ENCODE data around the gene SNX13. TPM values are rescaled to one million over a fixed set of nuclear protein-coding genes. Genes with fewer than 3 reads are reported as not detected.

The SNX13 gene
- total and polyA plus RNA-seq, 2 donors (not counting 1 experiment from before 2014, with no cell fraction given): 6.5 to 58.1 TPM

DNA sequence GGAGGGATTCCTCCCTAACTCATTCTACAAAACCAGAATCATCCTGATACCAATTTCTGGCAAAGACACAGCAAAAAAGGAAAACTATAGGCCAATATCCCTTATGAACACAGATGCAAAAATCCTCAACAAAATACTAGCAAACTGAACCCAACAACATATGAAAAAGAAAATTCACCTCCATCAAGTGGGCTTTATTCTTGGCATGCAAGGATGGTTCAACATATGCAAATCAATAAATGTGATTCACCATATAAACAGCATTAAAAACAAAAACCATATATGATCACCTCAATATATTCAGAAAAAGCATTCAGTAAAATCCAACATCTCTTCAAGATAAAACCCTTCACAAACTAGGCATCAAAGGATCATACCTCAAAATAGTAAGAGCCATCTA is 23.5 kb downstream of the SNX13 start:
- no peak for ATAC-seq (ENCODE audit: low read depth)
- H3K27ac ChIP-seq (ENCODE audit: low read length in 2 of 2): no peak overlapping the region
- H4K20me1 ChIP-seq (ENCODE audit: control insufficient read depth, insufficient read depth, low read length, poor library complexity, severe bottlenecking): peaks cover 89% of the 10 kb centered on the region
- no peak overlapping the region for H3K4me3 Mint-ChIP-seq
- no peak overlapping the region for H3K9ac ChIP-seq (ENCODE audit: low read length)
- H3K9me3 ChIP-seq (ENCODE audit: control extremely low read depth in 1 of 3, control insufficient read depth in 2 of 3, insufficient read depth in 1 of 3, low read length in 2 of 3): peaks cover 0 to 10% (median 4%) of the 10 kb centered on the region in 3 donors
- POLR2A ChIA-PET: no interaction called here
- peaks cover 48% of the 10 kb centered on the region for H3K4me1 Mint-ChIP-seq
- no peaks in the 10 kb centered on the region for H3K27me3 ChIP-seq (replicated peaks in 1 of 4; ENCODE audit: control extremely low read depth in 1 of 4, control insufficient read depth in 3 of 4, insufficient read depth in 4 of 4, low read length in 3 of 4)
- no peak for DNase-seq
- H3K79me2 ChIP-seq (ENCODE audit: control insufficient read depth, insufficient read depth, low read length): peaks cover 99% of the 10 kb centered on the region
- H3K27ac Mint-ChIP-seq: no peak overlapping the region
- no peaks in the 10 kb centered on the region for H3K36me3 ChIP-seq (replicated peaks in 1 of 2; ENCODE audit: control extremely low read depth in 1 of 2, control insufficient read depth in 1 of 2, extremely low read depth in 1 of 2, insufficient read depth in 2 of 2, low read length in 1 of 2)
- no peaks in the 10 kb centered on the region for H3K27me3 Mint-ChIP-seq
- H3K9me3 Mint-ChIP-seq (ENCODE audit: insufficient read depth): peaks cover 5% of the 10 kb centered on the region
- H3K4me3 ChIP-seq (ENCODE audit: control extremely low read depth in 1 of 5, extremely low read depth in 1 of 5, insufficient read depth in 1 of 5, low read depth in 2 of 5, low read length in 4 of 5): no peak overlapping the region
- intact Hi-C loops (cut with micrococcal nuclease): no loop called here
- peaks cover 3 to 7% of the 10 kb centered on the region in 2 donors for H3K4me1 ChIP-seq (ENCODE audit: control insufficient read depth in 2 of 2, insufficient read depth in 2 of 2, low read length in 2 of 2)
- CTCF ChIA-PET: no interaction called here
- TF ChIP-seq, protein P1, sequence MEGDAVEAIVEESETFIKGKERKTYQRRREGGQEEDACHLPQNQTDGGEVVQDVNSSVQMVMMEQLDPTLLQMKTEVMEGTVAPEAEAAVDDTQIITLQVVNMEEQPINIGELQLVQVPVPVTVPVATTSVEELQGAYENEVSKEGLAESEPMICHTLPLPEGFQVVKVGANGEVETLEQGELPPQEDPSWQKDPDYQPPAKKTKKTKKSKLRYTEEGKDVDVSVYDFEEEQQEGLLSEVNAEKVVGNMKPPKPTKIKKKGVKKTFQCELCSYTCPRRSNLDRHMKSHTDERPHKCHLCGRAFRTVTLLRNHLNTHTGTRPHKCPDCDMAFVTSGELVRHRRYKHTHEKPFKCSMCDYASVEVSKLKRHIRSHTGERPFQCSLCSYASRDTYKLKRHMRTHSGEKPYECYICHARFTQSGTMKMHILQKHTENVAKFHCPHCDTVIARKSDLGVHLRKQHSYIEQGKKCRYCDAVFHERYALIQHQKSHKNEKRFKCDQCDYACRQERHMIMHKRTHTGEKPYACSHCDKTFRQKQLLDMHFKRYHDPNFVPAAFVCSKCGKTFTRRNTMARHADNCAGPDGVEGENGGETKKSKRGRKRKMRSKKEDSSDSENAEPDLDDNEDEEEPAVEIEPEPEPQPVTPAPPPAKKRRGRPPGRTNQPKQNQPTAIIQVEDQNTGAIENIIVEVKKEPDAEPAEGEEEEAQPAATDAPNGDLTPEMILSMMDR (IDR thresholded peaks at IDR 0.05): no peak
- no peak for TF ChIP-seq EZH2 (IDR thresholded peaks at IDR 0.05; ENCODE audit: borderline replicate concordance, insufficient read depth, low read depth, low read length, poor library complexity, severe bottlenecking)
- H2AFZ ChIP-seq (ENCODE audit: insufficient read depth, low read depth, low read length, poor library complexity, severe bottlenecking): no peak overlapping the region
- H3K4me2 ChIP-seq (replicated peaks; ENCODE audit: low read depth, low read length, poor library complexity, severe bottlenecking): no peak overlapping the region

DNA sequence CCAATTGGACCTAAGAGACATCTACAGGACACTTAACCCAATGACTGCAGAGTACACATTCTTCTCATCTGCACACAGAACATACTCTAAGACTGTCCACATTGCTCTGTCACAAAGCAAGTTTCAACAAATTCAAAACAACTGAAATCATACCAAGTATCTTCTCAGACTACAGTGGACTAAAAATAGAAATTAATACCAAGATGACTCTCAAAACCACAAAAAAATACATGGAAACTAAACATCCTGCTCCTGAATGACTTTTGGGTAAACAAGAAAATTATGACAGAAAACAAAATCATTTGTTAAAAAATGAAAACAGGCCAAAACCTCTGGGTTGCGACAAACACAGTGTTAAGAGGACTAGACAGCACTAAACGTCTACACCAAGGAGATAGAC is 24.5 kb downstream of the SNX13 start:
- H3K4me1 ChIP-seq (ENCODE audit: control insufficient read depth in 2 of 2, insufficient read depth in 2 of 2, low read length in 2 of 2): peaks cover 0 to 3% of the 10 kb centered on the region in 2 donors
- no peak overlapping the region for H3K27ac ChIP-seq (ENCODE audit: low read length in 2 of 2)
- peaks cover 98% of the 10 kb centered on the region for H3K79me2 ChIP-seq (ENCODE audit: control insufficient read depth, insufficient read depth, low read length)
- TF ChIP-seq, protein P1 (IDR thresholded peaks at IDR 0.05): no peak
- no peak for TF ChIP-seq EZH2 (IDR thresholded peaks at IDR 0.05; ENCODE audit: borderline replicate concordance, insufficient read depth, low read depth, low read length, poor library complexity, severe bottlenecking)
- H4K20me1 ChIP-seq (ENCODE audit: control insufficient read depth, insufficient read depth, low read length, poor library complexity, severe bottlenecking): peaks cover 81% of the 10 kb centered on the region
- POLR2A ChIA-PET: no interaction called here
- no peak for DNase-seq
- no peaks in the 10 kb centered on the region for H3K36me3 ChIP-seq (replicated peaks in 1 of 2; ENCODE audit: control extremely low read depth in 1 of 2, control insufficient read depth in 1 of 2, extremely low read depth in 1 of 2, insufficient read depth in 2 of 2, low read length in 1 of 2)
- peaks cover 0 to 10% (median 4%) of the 10 kb centered on the region in 3 donors for H3K9me3 ChIP-seq (ENCODE audit: control extremely low read depth in 1 of 3, control insufficient read depth in 2 of 3, insufficient read depth in 1 of 3, low read length in 2 of 3)
- H3K4me3 Mint-ChIP-seq: no peak overlapping the region
- no peak overlapping the region for H3K27ac Mint-ChIP-seq
- no peak overlapping the region for H3K4me2 ChIP-seq (replicated peaks; ENCODE audit: low read depth, low read length, poor library complexity, severe bottlenecking)
- no peaks in the 10 kb centered on the region for H3K27me3 Mint-ChIP-seq
- CTCF ChIA-PET: no interaction called here
- H3K9me3 Mint-ChIP-seq (ENCODE audit: insufficient read depth): peaks cover 5% of the 10 kb centered on the region
- peaks cover 39% of the 10 kb centered on the region for H3K4me1 Mint-ChIP-seq
- H3K4me3 ChIP-seq (ENCODE audit: control extremely low read depth in 1 of 5, extremely low read depth in 1 of 5, insufficient read depth in 1 of 5, low read depth in 2 of 5, low read length in 4 of 5): no peak overlapping the region
- intact Hi-C loops (cut with micrococcal nuclease): no loop called here
- no CpG with 5 or more reads among the region's 2 CpGs for WGBS (ENCODE audit: insufficient coverage)
- no peak for ATAC-seq (ENCODE audit: low read depth)
- no peak overlapping the region for H3K9ac ChIP-seq (ENCODE audit: low read length)
- no peaks in the 10 kb centered on the region for H3K27me3 ChIP-seq (replicated peaks in 1 of 4; ENCODE audit: control extremely low read depth in 1 of 4, control insufficient read depth in 3 of 4, insufficient read depth in 4 of 4, low read length in 3 of 4)
- H2AFZ ChIP-seq (ENCODE audit: insufficient read depth, low read depth, low read length, poor library complexity, severe bottlenecking): no peak overlapping the region
